ENCODE measurements around the gene SNX24. TPM values are rescaled to one million over a fixed set of nuclear protein-coding genes. Genes with fewer than 3 reads are reported as not detected.
"Not testable (repeated sequence)": the region's sequence is repeated elsewhere in the genome, so short reads cannot be mapped to it uniquely, and the experiment has no call there.

SNX24 gene
- total RNA-seq: 13.1 TPM
- long read RNA-seq, transcript SNX24-201 (7 exons, 2,158 nt): major isoform, 11 of 14 reads
- long read RNA-seq, partial matches to known transcripts: 0 of 14 reads
- long read RNA-seq, other reads (novel, unspliced or antisense): 1 of 14 reads

DNA sequence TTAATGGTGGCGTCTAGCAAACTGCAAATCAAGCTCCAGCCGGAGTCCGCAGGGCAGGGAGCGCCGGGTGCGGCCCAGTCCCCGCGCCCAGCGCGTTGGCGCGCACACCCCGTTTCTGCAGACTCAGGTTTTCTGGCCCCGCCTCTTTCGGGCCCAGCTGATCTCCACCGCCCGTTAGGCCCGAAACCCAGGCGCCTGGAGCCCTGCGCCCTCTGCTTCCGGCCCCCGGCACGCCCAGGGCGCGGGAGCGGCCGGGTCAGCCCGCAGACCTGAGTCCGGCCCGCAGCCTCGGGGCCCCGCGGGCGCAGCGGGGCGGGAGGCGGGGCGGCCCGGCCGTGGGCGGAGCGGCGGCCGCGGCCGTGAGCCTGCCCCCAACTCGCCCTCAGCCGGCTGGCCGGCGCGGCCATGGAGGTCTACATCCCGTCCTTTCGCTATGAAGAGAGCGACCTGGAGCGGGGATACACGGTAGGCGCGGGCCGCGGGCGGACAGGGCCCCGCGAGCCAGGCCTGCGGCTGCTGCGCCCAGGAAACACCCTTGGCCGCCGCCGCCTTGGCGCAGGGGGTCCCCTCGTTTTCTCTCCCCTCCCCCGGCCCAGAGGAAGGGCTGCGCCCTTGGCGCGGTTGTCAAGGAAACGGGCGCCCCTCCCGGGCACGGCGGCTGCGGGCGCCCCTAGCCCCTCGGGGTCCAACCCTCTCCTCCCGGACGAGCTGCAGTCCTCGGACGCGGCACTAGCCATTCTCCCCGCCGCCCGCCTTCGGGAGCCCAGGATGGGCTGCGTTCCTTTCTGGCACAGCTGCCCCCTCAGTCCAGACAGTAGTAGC is at the start of gene SNX24:
SNX24 (plus strand) TSS at position 385 of the 822 bp plus-strand sequence; CDS start at position 406, 21 bp downstream.
- peak; percentile 93 for DNase-seq
- intact Hi-C loops (cut with DNase I): no loop called here
- ATAC-seq (ENCODE audit: poor library complexity): peak; percentile 92

- intact Hi-C loops (cut with DNase I): no loop called here
- ATAC-seq (ENCODE audit: poor library complexity) (no peak), DNase-seq (no peak)
Observed at GRCh38 chr5:122805481-122805880, 39.9 kb upstream of the SNX24 start.

DNA sequence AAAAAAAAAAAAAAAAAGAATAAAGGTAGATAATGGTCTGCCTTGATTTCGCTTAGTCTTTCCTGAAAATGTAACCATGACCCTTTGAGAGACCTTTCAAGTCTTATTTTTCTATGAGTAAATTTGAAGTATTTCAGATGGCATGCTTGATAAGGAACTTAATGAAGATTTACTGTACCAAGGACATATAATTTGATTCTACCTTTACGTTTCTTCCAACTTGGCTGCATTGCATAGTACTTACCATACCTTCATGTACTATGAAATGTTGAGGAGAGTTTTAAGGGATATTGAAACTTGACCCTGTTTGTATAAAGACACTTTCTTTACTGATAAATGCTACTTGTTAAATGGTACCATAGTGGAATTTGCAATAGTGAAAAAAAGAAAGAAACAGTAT is 35.0 kb upstream of the SNX24 start:
- no peak for ATAC-seq (ENCODE audit: poor library complexity)
- no peak for DNase-seq
- intact Hi-C loops (cut with DNase I): no loop called here

DNA sequence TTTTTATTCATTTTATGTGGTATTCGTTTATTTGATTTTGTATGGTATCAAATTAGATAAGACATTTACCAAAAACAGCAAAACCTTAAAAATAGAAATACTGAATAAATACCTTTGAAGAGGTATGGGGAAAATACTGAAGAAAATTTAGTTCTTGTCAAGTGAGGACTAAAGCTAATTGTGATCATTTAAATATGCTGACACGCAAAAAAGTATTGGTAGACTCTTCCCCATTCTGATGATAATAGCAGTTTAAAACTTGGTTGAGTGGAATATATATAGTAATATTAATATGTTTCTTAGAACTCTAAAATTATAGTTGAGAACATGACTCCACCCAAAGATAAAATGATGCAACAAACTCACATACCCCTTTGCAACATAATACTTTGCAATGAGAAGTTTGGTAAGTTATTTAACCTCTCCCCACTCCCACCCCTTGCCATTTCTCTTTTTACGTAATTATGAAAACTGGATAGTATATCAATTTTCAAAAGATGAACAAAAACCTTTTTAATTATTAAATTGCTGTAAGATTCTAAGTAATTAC is 30.1 kb upstream of the SNX24 start:
- ATAC-seq (ENCODE audit: poor library complexity) (no peak), DNase-seq (no peak)
- intact Hi-C loops (cut with DNase I): no loop called here

DNA sequence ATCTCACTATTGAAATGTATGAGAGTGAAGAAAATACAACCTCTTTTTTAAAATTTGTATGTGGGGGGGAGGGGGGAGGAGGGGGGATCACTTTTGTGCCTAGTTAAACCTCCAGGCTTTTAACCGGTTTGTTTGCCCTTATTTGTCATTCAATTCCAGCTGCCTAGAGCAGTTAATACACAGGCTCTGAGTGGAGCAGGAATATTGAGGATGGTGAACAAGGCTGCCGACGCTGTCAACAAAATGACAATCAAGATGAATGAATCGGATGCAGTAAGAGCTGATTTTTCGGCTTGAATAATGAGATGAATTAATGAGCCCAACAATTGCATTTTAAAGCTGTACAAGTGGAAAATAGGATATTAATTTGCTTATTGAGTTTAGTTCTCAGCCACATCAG is 28.7 kb upstream of the SNX24 start:
- ATAC-seq (ENCODE audit: poor library complexity) (no peak), DNase-seq (no peak)

GRCh38 chr5:122831984-122832383 is 13.4 kb upstream of the SNX24 start:
- intact Hi-C loops (cut with DNase I): no loop called here
- DNase-seq: no peak
- no peak for ATAC-seq (ENCODE audit: poor library complexity)

More for the DNA sequence above, 28.7 kb upstream of the SNX24 start:
- intact Hi-C loops (cut with DNase I): no loop called here

GRCh38 chr5:122835681-122836080 is 9.7 kb upstream of the SNX24 start:
- no peak for ATAC-seq (ENCODE audit: poor library complexity)
- no peak for DNase-seq
- intact Hi-C loops (cut with DNase I): no loop called here

DNA sequence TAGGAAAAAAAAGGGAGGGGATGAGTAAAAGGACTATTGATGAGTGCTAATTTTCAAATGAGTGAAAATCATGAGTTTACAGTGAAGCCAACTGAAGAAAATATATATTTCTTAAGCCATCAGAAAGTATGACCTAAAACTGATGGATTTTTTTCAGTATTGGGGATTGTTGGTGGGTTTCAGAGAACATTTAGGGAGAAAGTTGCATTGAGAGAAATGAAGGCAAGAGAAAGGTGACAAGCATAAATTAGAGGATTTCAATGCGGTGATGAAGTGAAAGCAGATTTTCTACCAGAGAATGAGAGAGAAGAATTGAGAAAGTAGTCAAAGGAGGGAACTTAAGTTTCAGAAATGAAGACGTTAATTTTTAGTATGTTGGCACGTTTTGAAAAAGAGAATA is 8.5 kb upstream of the SNX24 start:
- no peak for DNase-seq
- intact Hi-C loops (cut with DNase I): no loop called here
- no peak for ATAC-seq (ENCODE audit: poor library complexity)

DNA sequence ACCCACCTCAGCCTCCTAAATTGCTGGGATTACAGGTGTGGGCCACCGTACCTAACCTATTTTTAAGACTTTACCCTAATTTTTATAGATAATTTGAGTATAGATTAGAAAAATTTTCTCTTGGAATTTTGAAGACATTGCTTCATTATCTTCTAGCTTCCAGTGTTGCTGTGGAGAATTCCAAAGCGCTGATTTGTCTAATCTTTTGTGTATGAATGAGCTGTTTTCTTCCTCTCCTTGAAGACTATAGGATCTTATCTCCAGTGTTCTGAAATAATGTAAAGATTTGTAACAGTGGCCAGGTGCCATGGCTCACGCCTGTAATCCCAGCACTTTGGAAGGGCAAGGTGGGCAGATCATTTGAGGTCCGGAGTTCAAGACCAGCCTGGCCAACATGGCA is 5.7 kb upstream of the SNX24 start:
- ATAC-seq (ENCODE audit: poor library complexity) (no peak), DNase-seq (no peak)
- intact Hi-C loops (cut with DNase I): no loop called here

- ATAC-seq (ENCODE audit: poor library complexity): no peak
- intact Hi-C loops (cut with DNase I): no loop called here
Observed at GRCh38 chr5:122842016-122842580, 3.3 kb upstream of the SNX24 start.

GRCh38 chr5:122844136-122844909 is 1.1 kb upstream of the SNX24 start:
- intact Hi-C loops (cut with DNase I): no loop called here
- peak; percentile 38 for ATAC-seq (ENCODE audit: poor library complexity)
- DNase-seq: no peak

More at GRCh38 chr5:122842016-122842580, 3.3 kb upstream of the SNX24 start:
- no peak for DNase-seq

DNA sequence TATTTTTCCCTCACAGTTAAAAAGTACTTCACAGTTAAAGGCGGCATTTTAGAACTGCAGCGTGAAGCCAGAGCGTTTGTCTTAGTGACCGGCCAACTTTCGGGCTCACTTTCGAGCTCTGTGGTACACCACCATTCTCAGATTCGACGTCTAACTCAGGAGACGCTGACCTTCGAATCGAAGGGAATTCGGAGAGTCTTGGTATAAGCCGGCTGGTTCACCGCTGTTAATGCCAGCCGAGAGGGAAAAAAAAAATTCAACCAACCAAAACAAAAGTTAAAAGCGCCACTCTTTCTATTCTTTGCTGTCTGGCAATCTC is 544 bp upstream of the SNX24 start:
- no peak for DNase-seq
- intact Hi-C loops (cut with DNase I): no loop called here
- peak; percentile 21 for ATAC-seq (ENCODE audit: poor library complexity)

DNA sequence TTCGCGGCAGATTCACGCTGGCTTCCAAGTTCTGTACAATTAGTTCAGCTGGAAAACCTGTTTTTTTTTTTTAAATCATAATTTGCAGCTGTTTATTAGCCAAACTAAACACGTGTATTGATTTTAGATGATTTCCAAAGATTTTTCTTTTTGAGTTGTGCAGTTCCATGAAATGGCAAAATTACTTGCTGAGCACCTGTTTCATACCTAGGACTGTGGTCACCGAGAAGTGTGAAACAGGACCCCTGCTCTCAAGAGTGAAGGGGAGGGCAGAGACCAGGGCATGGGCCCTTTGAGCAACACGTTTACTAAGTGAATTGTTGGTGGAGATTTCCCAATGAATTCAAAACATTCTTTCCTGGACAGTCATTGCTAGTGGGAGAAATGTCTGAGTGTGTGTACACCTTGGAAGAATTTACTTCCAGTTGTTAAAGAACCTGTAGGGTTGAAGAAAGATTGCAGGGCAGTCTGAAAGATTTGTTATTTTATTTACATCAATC is 688 bp downstream of the SNX24 start:
- intact Hi-C loops (cut with DNase I): no loop called here
- DNase-seq: no peak
- no peak for ATAC-seq (ENCODE audit: poor library complexity)

- DNase-seq: no peak
- intact Hi-C loops (cut with DNase I): no loop called here
- ATAC-seq (ENCODE audit: poor library complexity): no peak
Observed at GRCh38 chr5:122847687-122848081, 2.3 kb downstream of the SNX24 start.

DNA sequence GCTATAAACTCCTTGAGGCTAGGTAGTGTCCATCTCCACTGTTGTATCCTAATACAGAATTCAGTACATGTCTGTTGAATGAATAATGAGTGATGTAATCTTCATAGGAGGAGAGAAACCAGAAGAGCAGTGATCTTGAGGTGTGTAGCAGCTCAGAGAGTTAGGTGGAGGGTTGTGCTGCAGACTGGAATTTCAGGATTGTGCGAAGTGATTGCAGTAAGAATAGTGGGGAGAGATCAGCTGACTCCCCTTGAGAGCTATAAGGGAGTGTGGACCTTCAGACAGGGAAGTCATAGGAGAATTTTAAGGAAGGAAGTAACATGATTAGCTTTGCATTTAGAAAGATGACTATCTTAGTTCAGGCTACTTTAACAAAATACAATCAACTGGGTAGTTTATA is 4.4 kb downstream of the SNX24 start:
- no peak for ATAC-seq (ENCODE audit: poor library complexity)
- DNase-seq: no peak
- intact Hi-C loops (cut with DNase I): no loop called here

- DNase-seq; intact Hi-C loops (cut with DNase I); ATAC-seq (ENCODE audit: poor library complexity): not testable (repeated sequence)
Observed at GRCh38 chr5:122857538-122857937, 12.1 kb downstream of the SNX24 start.

GRCh38 chr5:122858451-122858850 is 13.0 kb downstream of the SNX24 start:
- no peak for ATAC-seq (ENCODE audit: poor library complexity)
- DNase-seq: no peak
- intact Hi-C loops (cut with DNase I): no loop called here

GRCh38 chr5:122863240-122863639 is 17.8 kb downstream of the SNX24 start:
- no peak for DNase-seq
- intact Hi-C loops (cut with DNase I): no loop called here
- ATAC-seq (ENCODE audit: poor library complexity): no peak

- ATAC-seq (ENCODE audit: poor library complexity) (no peak), DNase-seq (no peak)
- intact Hi-C loops (cut with DNase I): no loop called here
Observed at GRCh38 chr5:122863721-122864120, 18.3 kb downstream of the SNX24 start.
